ENCODE measurements around the gene LARGE2.

The LARGE2 gene

GRCh38 chr11:45930031-45930794 lies 7.8 kb downstream of the LARGE2 start:
- Histone ChIP-seq H3K9me3 (ENCODE audit: insufficient read depth, low read length, severe bottlenecking) (no peaks in the 10 kb centered on the region), H4K20me1 (ENCODE audit: insufficient read depth, low read length) (no peaks in the 10 kb centered on the region), H3K27me3 (ENCODE audit: insufficient read depth, low read length, poor library complexity) (no peaks in the 10 kb centered on the region), H3K27ac (ENCODE audit: low read length) (no peak overlapping the region), H3K4me3 (ENCODE audit: low read depth in 1 of 2, low read length in 2 of 2) (no peak overlapping the region), H3K36me3 (ENCODE audit: insufficient read depth, low read length) (peaks cover 32% of the 10 kb centered on the region), H3K79me2 (ENCODE audit: insufficient read depth, low read length) (no peaks in the 10 kb centered on the region), H3K4me2 (ENCODE audit: insufficient read depth, low read length) (no peak overlapping the region), H3K9ac (ENCODE audit: low read depth, low read length) (no peak overlapping the region), H2AFZ (ENCODE audit: low read depth, low read length) (no peak overlapping the region), H3K4me1 (ENCODE audit: insufficient read depth, low read length) (no peaks in the 10 kb centered on the region)
- DNase-seq = no peak
- ATAC-seq (ENCODE audit: insufficient read depth, low read depth) = no peak; the same call in 2 of the 3 replicates
- TF ChIP-seq CTCF (IDR thresholded peaks at IDR 0.05; ENCODE audit: borderline replicate concordance, extremely low read depth, low read length, poor library complexity, severe bottlenecking) (no peak), EZH2 (IDR thresholded peaks at IDR 0.05; ENCODE audit: borderline replicate concordance, low read depth, low read length, severe bottlenecking) (no peak)

GRCh38 chr11:45930951-45931570 lies 8.6 kb downstream of the LARGE2 start:
- Histone ChIP-seq H3K4me1 (ENCODE audit: insufficient read depth, low read length) (no peaks in the 10 kb centered on the region), H3K4me3 (ENCODE audit: low read depth in 1 of 2, low read length in 2 of 2) (no peak overlapping the region), H3K79me2 (ENCODE audit: insufficient read depth, low read length) (no peaks in the 10 kb centered on the region), H3K9me3 (ENCODE audit: insufficient read depth, low read length, severe bottlenecking) (no peaks in the 10 kb centered on the region), H3K36me3 (ENCODE audit: insufficient read depth, low read length) (peaks cover 40% of the 10 kb centered on the region), H2AFZ (ENCODE audit: low read depth, low read length) (no peak overlapping the region), H3K27ac (ENCODE audit: low read length) (no peak overlapping the region), H4K20me1 (ENCODE audit: insufficient read depth, low read length) (no peaks in the 10 kb centered on the region), H3K4me2 (ENCODE audit: insufficient read depth, low read length) (no peak overlapping the region), H3K9ac (ENCODE audit: low read depth, low read length) (no peak overlapping the region), H3K27me3 (ENCODE audit: insufficient read depth, low read length, poor library complexity) (no peaks in the 10 kb centered on the region)
- DNase-seq (no peak), ATAC-seq (ENCODE audit: insufficient read depth, low read depth) (no peak)
- no peak for TF ChIP-seq EZH2 (IDR thresholded peaks at IDR 0.05; ENCODE audit: borderline replicate concordance, low read depth, low read length, severe bottlenecking)
- no peak for TF ChIP-seq CTCF (IDR thresholded peaks at IDR 0.05; ENCODE audit: borderline replicate concordance, extremely low read depth, low read length, poor library complexity, severe bottlenecking)

GRCh38 chr11:45931739-45932138 lies 9.3 kb downstream of the LARGE2 start:
- Histone ChIP-seq H3K4me2 (ENCODE audit: insufficient read depth, low read length) (no peak overlapping the region), H3K4me3 (ENCODE audit: low read depth in 1 of 2, low read length in 2 of 2) (no peak overlapping the region), H3K27ac (ENCODE audit: low read length) (no peak overlapping the region), H3K79me2 (ENCODE audit: insufficient read depth, low read length) (no peaks in the 10 kb centered on the region), H3K36me3 (ENCODE audit: insufficient read depth, low read length) (peaks cover 45% of the 10 kb centered on the region), H2AFZ (ENCODE audit: low read depth, low read length) (no peak overlapping the region), H3K27me3 (ENCODE audit: insufficient read depth, low read length, poor library complexity) (no peaks in the 10 kb centered on the region), H3K9ac (ENCODE audit: low read depth, low read length) (no peak overlapping the region), H3K4me1 (ENCODE audit: insufficient read depth, low read length) (no peaks in the 10 kb centered on the region), H4K20me1 (ENCODE audit: insufficient read depth, low read length) (no peaks in the 10 kb centered on the region), H3K9me3 (ENCODE audit: insufficient read depth, low read length, severe bottlenecking) (no peaks in the 10 kb centered on the region)
- TF ChIP-seq EZH2 (IDR thresholded peaks at IDR 0.05; ENCODE audit: borderline replicate concordance, low read depth, low read length, severe bottlenecking) (no peak), CTCF (IDR thresholded peaks at IDR 0.05; ENCODE audit: borderline replicate concordance, extremely low read depth, low read length, poor library complexity, severe bottlenecking) (no peak)
- ATAC-seq (ENCODE audit: insufficient read depth, low read depth) (no peak), DNase-seq (no peak)

Data from DND-41 (cell line).